Activated effector memory CD4-positive, alpha-beta T cell treated with Interleukin-2 at 50 U/mL for 16 hours (primary cell): ENCODE measurements around the gene FGF14.

ENCODE experiments used
- DNase-seq: peaks from one replicate; pipeline ENCODE4 v3.0.0-alpha.2; 2020

FGF14 gene

GRCh38 chr13:101751488-101751887, 650.4 kb downstream of the FGF14 start:
- DNase-seq, result no peak

- DNase-seq, result no peak
Measured at GRCh38 chr13:101749584-101749983, 652.3 kb downstream of the FGF14 start.

- DNase-seq, result no peak
Measured at GRCh38 chr13:101747039-101747438, 654.8 kb downstream of the FGF14 start.

GRCh38 chr13:101746513-101746912, 655.3 kb downstream of the FGF14 start:
- DNase-seq, result no peak

- no peak for DNase-seq
Measured at GRCh38 chr13:101739382-101740178, 662.3 kb downstream of the FGF14 start.

- no peak for DNase-seq
Measured at GRCh38 chr13:101738336-101738735, 663.5 kb downstream of the FGF14 start.

- no peak for DNase-seq
Measured at GRCh38 chr13:101736566-101736965, 665.3 kb downstream of the FGF14 start.

- no peak for DNase-seq
Measured at GRCh38 chr13:101730420-101731000, 671.3 kb downstream of the FGF14 start.

GRCh38 chr13:101728615-101729014, 673.2 kb downstream of the FGF14 start:
- DNase-seq, result no peak

- no peak for DNase-seq
Measured at GRCh38 chr13:101728021-101728420, 673.8 kb downstream of the FGF14 start.

GRCh38 chr13:101727118-101727517, 674.7 kb downstream of the FGF14 start:
- DNase-seq, result no peak

GRCh38 chr13:101726681-101727080, 675.2 kb downstream of the FGF14 start:
- no peak for DNase-seq

GRCh38 chr13:101718496-101718895, 683.4 kb downstream of the FGF14 start:
- no peak for DNase-seq

- no peak for DNase-seq
Measured at GRCh38 chr13:101717353-101717752, 684.5 kb downstream of the FGF14 start.

- DNase-seq, result no peak
Measured at GRCh38 chr13:101714195-101714594, 687.7 kb downstream of the FGF14 start.

GRCh38 chr13:101712026-101712348, 689.9 kb downstream of the FGF14 start:
- no peak for DNase-seq

GRCh38 chr13:101711307-101712025, 690.4 kb downstream of the FGF14 start:
- no peak for DNase-seq

- DNase-seq, result no peak
Measured at GRCh38 chr13:101709952-101710351, 691.9 kb downstream of the FGF14 start.

- DNase-seq, result no peak
Measured at GRCh38 chr13:101708115-101708514, 693.7 kb downstream of the FGF14 start.

- DNase-seq, result no peak
Measured at GRCh38 chr13:101707659-101708058, 694.2 kb downstream of the FGF14 start.

- DNase-seq, result no peak
Measured at GRCh38 chr13:101706651-101707050, 695.2 kb downstream of the FGF14 start.

GRCh38 chr13:101703838-101704237, 698.0 kb downstream of the FGF14 start:
- no peak for DNase-seq

GRCh38 chr13:101703081-101703480, 698.8 kb downstream of the FGF14 start:
- DNase-seq, result no peak

GRCh38 chr13:101700598-101700997, 701.2 kb downstream of the FGF14 start:
- no peak for DNase-seq
